HepG2 (cell line): ENCODE data around the gene TCTA. TPM values are rescaled to one million over a fixed set of nuclear protein-coding genes. Genes with fewer than 3 reads are reported as not detected.

Experiments used
- BRCA1 ChIP-seq: sonication (generic); formaldehyde crosslinking; IDR thresholded peaks from 2 replicates; pipeline ENCODE4 v1.4.0; 2020; ENCODE audit warnings: missing genetic modification reagents
- CERS6 ChIP-seq: sonication (generic); formaldehyde crosslinking; IDR thresholded peaks from 2 replicates; pipeline ENCODE4 v1.5.0; 2020; ENCODE audit warnings: missing genetic modification reagents
- FIP1L1 ChIP-seq: fragments of 200-400 bp; formaldehyde crosslinking; IDR thresholded peaks from 2 replicates; pipeline ENCODE4 v1.6.1; 2018; ENCODE audit warnings: low read depth, mild to moderate bottlenecking, low read length, moderate library complexity, borderline replicate concordance; ENCODE audit not compliant: insufficient read depth
- SAFB2 ChIP-seq: sonication (generic); formaldehyde crosslinking; IDR thresholded peaks from 2 replicates; pipeline ENCODE4 v1.5.1; 2020; ENCODE audit warnings: missing genetic modification reagents, low read depth, mild to moderate bottlenecking, borderline replicate concordance
- SIX1 ChIP-seq: sonication (generic); formaldehyde crosslinking; IDR thresholded peaks from 2 replicates; pipeline ENCODE4 v1.4.0; 2020; ENCODE audit warnings: missing genetic modification reagents, borderline replicate concordance
- TARDBP ChIP-seq: sonication (generic); formaldehyde crosslinking; IDR thresholded peaks from 2 replicates; pipeline ENCODE4 v1.8.0; 2022; ENCODE audit warnings: mild to moderate bottlenecking, missing genetic modification reagents
- XBP1 ChIP-seq: sonication (generic); formaldehyde crosslinking; IDR thresholded peaks from 2 replicates; pipeline ENCODE4 v1.5.0; 2020; ENCODE audit warnings: missing genetic modification reagents
- ZBTB10 ChIP-seq: sonication (generic); formaldehyde crosslinking; IDR thresholded peaks from 2 replicates; pipeline ENCODE4 v1.4.0; 2020; ENCODE audit warnings: missing genetic modification reagents, borderline replicate concordance
- ZFP62 ChIP-seq: sonication (generic); formaldehyde crosslinking; IDR thresholded peaks from 2 replicates; pipeline ENCODE4 v1.4.0; 2020; ENCODE audit warnings: missing genetic modification reagents
- ZFY ChIP-seq: sonication (generic); formaldehyde crosslinking; IDR thresholded peaks from 2 replicates; pipeline ENCODE4 v1.4.0; 2020; ENCODE audit warnings: missing genetic modification reagents
- ZNF275 ChIP-seq: sonication (generic); formaldehyde crosslinking; IDR thresholded peaks from 2 replicates; pipeline ENCODE4 v1.8.0; 2022; ENCODE audit warnings: missing genetic modification reagents, mild to moderate bottlenecking, inconsistent platforms, borderline replicate concordance
- ZNF329 ChIP-seq: sonication (generic); formaldehyde crosslinking; IDR thresholded peaks from 2 replicates; pipeline ENCODE4 v1.9.0; 2021; ENCODE audit warnings: low read depth, mild to moderate bottlenecking, missing genetic modification reagents
- ZNF430 ChIP-seq: sonication (generic); formaldehyde crosslinking; IDR thresholded peaks from 2 replicates; pipeline ENCODE4 v1.9.0; 2021; ENCODE audit warnings: mild to moderate bottlenecking, missing genetic modification reagents
- ZNF597 ChIP-seq: sonication (generic); formaldehyde crosslinking; IDR thresholded peaks from 2 replicates; pipeline ENCODE4 v1.5.0; 2020; ENCODE audit warnings: missing genetic modification reagents
- ZNF770 ChIP-seq: sonication (generic); formaldehyde crosslinking; IDR thresholded peaks from 2 replicates; pipeline ENCODE4 v1.5.0; 2020; ENCODE audit warnings: mild to moderate bottlenecking, missing genetic modification reagents
- ZSCAN22 ChIP-seq: sonication (generic); formaldehyde crosslinking; IDR thresholded peaks from 2 replicates; pipeline ENCODE4 v1.4.0; 2020; ENCODE audit warnings: mild to moderate bottlenecking, missing genetic modification reagents
- ZXDC ChIP-seq: sonication (generic); formaldehyde crosslinking; IDR thresholded peaks from 2 replicates; pipeline ENCODE4 v1.5.0; 2020; ENCODE audit warnings: mild to moderate bottlenecking, missing genetic modification reagents
- polyA plus RNA-seq, 8 experiments: library from polyadenylated mRNA; depleted of rRNA in 3 of 8; stranded (reverse) in 7 of 8; unstranded in 1 of 8; fragments of >200 nt; fragmentation: Illumina TruSeq in 4 of 8; extraction: Trizol in 4 of 8; gene quantifications; 2 replicates each; pipeline versions ENCODE4 v1.2.1 to v1.2.3, GENCODE V29; 2011 to 2016; ENCODE audit warnings: low read depth in 4 of 8, missing spikeins in 1 of 8, mixed read lengths in 1 of 8; ENCODE audit not compliant: insufficient read depth in 1 of 8
- total RNA-seq, 5 experiments: library from RNA; depleted of rRNA; stranded (reverse); fragments of >200 nt; fragmentation: Illumina TruSeq; extraction: Trizol; gene quantifications; 2 replicates each; pipeline ENCODE4 v1.2.3, GENCODE V29; 2016; ENCODE audit warnings: low read depth in 1 of 5

TCTA gene
- total and polyA plus RNA-seq, 2 of the 13 experiments (the other 11 are each of a cell fraction or from before 2014, with no cell fraction given): 8.3 to 13.2 TPM

GRCh38 chr3:49465270-49466034 lies 53.2 kb downstream of the TCTA start (continued):
- TF ChIP-seq ZNF770 (CRISPR knock-in tag) (no peak), ZFY (CRISPR knock-in tag) (peak; percentile 63; the same call in 1 of the 2 replicates), SIX1 (no peak), ZNF275 (no peak), ZFP62 (CRISPR knock-in tag) (no peak), ZNF329 (CRISPR knock-in tag) (no peak), ZNF430 (CRISPR knock-in tag) (no peak), ZXDC (CRISPR knock-in tag) (no peak), ZBTB10 (0 out of 2 replicates have a peak, but pooled peaks have one; percentile 28), ZNF597 (CRISPR knock-in tag) (no peak), TARDBP (peak; percentile 55), ZSCAN22 (CRISPR knock-in tag) (no peak), FIP1L1 (no peak), XBP1 (no peak), BRCA1 (CRISPR knock-in tag) (no peak), CERS6 (CRISPR knock-in tag) (no peak), SAFB2 (CRISPR knock-in tag) (no peak)
